H1 (cell line): ENCODE data around the gene SMARCA4. TPM values are rescaled to one million over a fixed set of nuclear protein-coding genes. Genes with fewer than 3 reads are reported as not detected.

ENCODE experiments used
- CTCF ChIA-PET: fragments of 300-600 bp; sonication (Branson Sonifier 250); formaldehyde crosslinking; loops from one replicate; lab custom pipeline; 2021; ENCODE audit not compliant: partially characterized antibody; lab: Charles Lee
- POLR2A ChIA-PET: fragments of 300-600 bp; sonication (Branson Sonifier 250); formaldehyde crosslinking; loops from one replicate; lab custom pipeline; 2021; ENCODE audit warnings: inconsistent platforms; ENCODE audit not compliant: partially characterized antibody; lab: Charles Lee
- DNase-seq, 2 experiments: peaks; one replicate each; pipeline versions ENCODE4 v3.0.0 to v3.0.0-alpha.2; 2010 to 2022; ENCODE audit warnings: low spot score in 2 of 2, low read depth in 1 of 2, mixed read lengths in 1 of 2
- FAIRE-seq: peaks from 2 replicates; lab custom pipeline; 2011; peaks lifted over from hg19 to GRCh38; lab: Jason Lieb, UNC
- H2AFZ ChIP-seq: 2 replicates; pipeline ENCODE4 v1.8.1; 2012; ENCODE audit warnings: low read length, inconsistent platforms
- H2AK5ac ChIP-seq: 2 replicates; pipeline ENCODE4 v1.6.1; 2013; ENCODE audit warnings: low read depth, low read length
- H2BK120ac ChIP-seq: replicated peaks from 2 replicates; pipeline ENCODE3; 2013; ENCODE audit warnings: low read depth, low read length, inconsistent platforms
- H2BK12ac ChIP-seq: 2 replicates; pipeline ENCODE4 v1.6.1; 2013; ENCODE audit warnings: low read depth, low read length
- H2BK15ac ChIP-seq: 2 replicates; pipeline ENCODE4 v1.6.1; 2013; ENCODE audit warnings: low read length
- H2BK20ac ChIP-seq: 2 replicates; pipeline ENCODE4 v1.6.1; 2013; ENCODE audit warnings: low read length
- H2BK5ac ChIP-seq: 2 replicates; pipeline ENCODE4 v1.6.1; 2013; ENCODE audit warnings: low read depth, low read length
- H3K14ac ChIP-seq: 2 replicates; pipeline ENCODE4 v1.6.1; 2013; ENCODE audit warnings: inconsistent platforms; ENCODE audit not compliant: insufficient read length
- H3K18ac ChIP-seq: 2 replicates; pipeline ENCODE4 v1.6.1; 2013; ENCODE audit warnings: low read length; ENCODE audit errors: extremely low read depth
- H3K23ac ChIP-seq: 2 replicates; pipeline ENCODE4 v1.6.1; 2013; ENCODE audit warnings: inconsistent platforms; ENCODE audit not compliant: insufficient read length
- H3K23me2 ChIP-seq: 2 replicates; pipeline ENCODE4 v1.6.1; 2013; ENCODE audit warnings: low read depth, low read length
- H3K27ac ChIP-seq: 2 replicates; pipeline ENCODE4 v1.6.1; 2011; ENCODE audit warnings: low read depth, low read length, inconsistent platforms
- H3K27me3 ChIP-seq, 4 experiments: replicated peaks in 1 of 4; 1 replicate in 1 of 4; 2 replicates in 3 of 4; pipeline versions ENCODE4 v1.6.1 to v1.8.1; 2011 to 2013; ENCODE audit warnings: low read length in 3 of 4, mild to moderate bottlenecking in 3 of 4, inconsistent platforms in 2 of 4, mixed read lengths in 2 of 4, moderate library complexity in 1 of 4; ENCODE audit not compliant: control insufficient read depth in 3 of 4, insufficient read depth in 3 of 4; ENCODE audit errors: extremely low read depth in 1 of 4
- H3K36me3 ChIP-seq, 4 experiments: 2 replicates each; pipeline versions ENCODE4 v1.6.1 to v1.8.1; 2011 to 2013; ENCODE audit warnings: mild to moderate bottlenecking in 4 of 4, low read length in 3 of 4, moderate library complexity in 2 of 4, control low read depth in 1 of 4, inconsistent platforms in 1 of 4; ENCODE audit not compliant: insufficient read depth in 4 of 4, control insufficient read depth in 2 of 4
- H3K4ac ChIP-seq: replicated peaks from 2 replicates; pipeline ENCODE3; 2013; ENCODE audit warnings: low read length, low read depth, mixed read lengths, inconsistent platforms; ENCODE audit not compliant: insufficient read length
- H3K4me1 ChIP-seq, 4 experiments: replicated peaks in 1 of 4; 1 replicate in 1 of 4; 2 replicates in 3 of 4; pipeline versions ENCODE4 v1.6.1 to v1.8.1; 2011 to 2013; ENCODE audit warnings: low read length in 3 of 4, inconsistent platforms in 2 of 4, mixed read lengths in 1 of 4; ENCODE audit not compliant: insufficient read depth in 4 of 4, control insufficient read depth in 3 of 4
- H3K4me2 ChIP-seq, 2 experiments: 2 replicates each; pipeline versions ENCODE4 v1.6.1 to v1.8.1; 2011 to 2013; ENCODE audit warnings: low read depth in 2 of 2, low read length in 2 of 2, control low read depth in 1 of 2, inconsistent platforms in 1 of 2, mild to moderate bottlenecking in 1 of 2; ENCODE audit not compliant: insufficient read depth in 1 of 2
- H3K4me3 ChIP-seq, 4 experiments: fragments of 200-600, 300-600 bp in 1 of 4; sonication (generic), shearing (Covaris generic), sonication (Bioruptor Twin) in 1 of 4; 2 replicates each; pipeline versions ENCODE4 v1.5.1 to v1.8.1; 2011 to 2016; ENCODE audit warnings: low read length in 4 of 4, low read depth in 3 of 4, control low read depth in 2 of 4, inconsistent platforms in 2 of 4, mild to moderate bottlenecking in 2 of 4, mixed read lengths in 1 of 4, moderate library complexity in 1 of 4; ENCODE audit not compliant: insufficient read depth in 2 of 4; ENCODE audit errors: extremely low read depth in 1 of 4
- H3K56ac ChIP-seq: replicated peaks from 2 replicates; pipeline ENCODE3; 2013; ENCODE audit warnings: low read depth, mild to moderate bottlenecking, mixed read lengths, low read length, inconsistent platforms; ENCODE audit not compliant: insufficient read length
- H3K79me1 ChIP-seq: 2 replicates; pipeline ENCODE4 v1.6.1; 2013; ENCODE audit warnings: low read depth, low read length, control low read depth
- H3K79me2 ChIP-seq, 2 experiments: 2 replicates each; pipeline versions ENCODE4 v1.6.1 to v1.8.1; 2012 to 2013; ENCODE audit warnings: low read length in 2 of 2, mild to moderate bottlenecking in 2 of 2, inconsistent platforms in 1 of 2; ENCODE audit not compliant: insufficient read depth in 2 of 2, control insufficient read depth in 1 of 2
- H3K9ac ChIP-seq, 4 experiments: replicated peaks in 1 of 4; 1 replicate in 1 of 4; 2 replicates in 3 of 4; pipeline versions ENCODE4 v1.6.1 to v1.8.1; 2011 to 2013; ENCODE audit warnings: low read depth in 3 of 4, low read length in 3 of 4, control low read depth in 2 of 4, mild to moderate bottlenecking in 2 of 4, moderate library complexity in 2 of 4, inconsistent platforms in 1 of 4; ENCODE audit errors: extremely low read depth in 1 of 4
- H3K9me3 ChIP-seq, 2 experiments: 2 replicates each; pipeline versions ENCODE4 v1.6.1 to v1.8.1; 2012 to 2013; ENCODE audit warnings: mild to moderate bottlenecking in 2 of 2, moderate library complexity in 2 of 2, control low read depth in 1 of 2, inconsistent platforms in 1 of 2, low read depth in 1 of 2, low read length in 1 of 2, mixed read lengths in 1 of 2; ENCODE audit not compliant: insufficient read depth in 2 of 2
- H4K20me1 ChIP-seq, 2 experiments: replicated peaks in 1 of 2; 2 replicates each; pipeline versions ENCODE3 to v1.8.1; 2011 to 2013; ENCODE audit warnings: inconsistent platforms in 2 of 2, low read length in 2 of 2, mild to moderate bottlenecking in 1 of 2; ENCODE audit not compliant: insufficient read depth in 2 of 2, control insufficient read depth in 1 of 2
- H4K5ac ChIP-seq: 2 replicates; pipeline ENCODE4 v1.6.1; 2013; ENCODE audit warnings: low read length, low read depth, mixed read lengths, inconsistent platforms; ENCODE audit not compliant: insufficient read length
- H4K8ac ChIP-seq: 2 replicates; pipeline ENCODE4 v1.8.0; 2013; ENCODE audit warnings: mild to moderate bottlenecking, moderate library complexity, low read length, inconsistent platforms; ENCODE audit not compliant: insufficient read depth; ENCODE audit errors: extremely low read depth
- H4K91ac ChIP-seq: replicated peaks from 2 replicates; pipeline ENCODE3; 2013; ENCODE audit warnings: low read length, mixed read lengths, inconsistent platforms; ENCODE audit not compliant: insufficient read length
- BRCA1 ChIP-seq: IDR thresholded peaks from 2 replicates; pipeline ENCODE4 v1.6.1; 2012; ENCODE audit warnings: low read depth, low read length, improper control_type of control experiment
- CEBPB ChIP-seq: IDR thresholded peaks from 2 replicates; pipeline ENCODE4 v1.6.1; 2012; ENCODE audit warnings: low read depth, low read length
- FOSL1 ChIP-seq: IDR thresholded peaks from 2 replicates; pipeline ENCODE4 v1.6.1; 2011; ENCODE audit warnings: mild to moderate bottlenecking, low read depth, low read length, moderate library complexity; ENCODE audit not compliant: insufficient read depth
- HDAC2 ChIP-seq, 2 experiments: fragments of 300-600 bp in 1 of 2; sonication (generic) in 1 of 2; IDR thresholded peaks; 2 replicates each; pipeline ENCODE4 v1.6.1; 2011 to 2012; ENCODE audit warnings: low read depth in 2 of 2, low read length in 2 of 2, mild to moderate bottlenecking in 2 of 2, moderate library complexity in 2 of 2, borderline replicate concordance in 1 of 2, inconsistent platforms in 1 of 2
- KDM4A ChIP-seq: IDR thresholded peaks from one replicate; pipeline ENCODE4 v1.7.1; 2012; ENCODE audit warnings: low read depth, mild to moderate bottlenecking, moderate library complexity, low read length, inconsistent platforms; ENCODE audit not compliant: severe bottlenecking
- PHF8 ChIP-seq: fragments of 200-600 bp; sonication (generic); conservative IDR thresholded peaks from 2 replicates; pipeline ENCODE4 v1.7.1; 2012; ENCODE audit warnings: low read depth, mild to moderate bottlenecking, inconsistent platforms, low read length, moderate library complexity
- SUZ12 ChIP-seq: fragments of 200-600 bp; sonication (generic); IDR thresholded peaks from 2 replicates; pipeline ENCODE4 v1.6.1; 2012; ENCODE audit warnings: mild to moderate bottlenecking, inconsistent platforms, low read length, moderate library complexity, mixed read lengths
- WGBS, 2 experiments: shearing (Covaris generic) in 1 of 2; methylation state at CpG; one replicate each; pipeline versions ENCODE4 v1.1.6 to v1.1.7; 2013 to 2015; ENCODE audit warnings: low lambda C conversion rate in 2 of 2, mixed read lengths in 2 of 2, inconsistent platforms in 1 of 2, low coverage in 1 of 2, missing lambda C conversion rate in 1 of 2; ENCODE audit not compliant: insufficient replicate concordance in 2 of 2, insufficient coverage in 1 of 2, insufficient read length in 1 of 2; ENCODE audit errors: extremely low coverage in 1 of 2, missing lambda C conversion rate in 1 of 2; 5-methylcytosine and 5-hydroxymethylcytosine counted together
- polyA plus RNA-seq, 7 experiments: library from polyadenylated mRNA; depleted of rRNA in 3 of 7; stranded (reverse) in 5 of 7; unstranded in 2 of 7; fragments of >200 nt in 5 of 7; fragments of 200-250 nt in 2 of 7; gene quantifications; 1 replicate in 5 of 7; 2 replicates in 1 of 7; 4 replicates in 1 of 7; pipeline versions ENCODE4 v1.2.1 to v1.2.3, GENCODE V29; 2011 to 2013; ENCODE audit warnings: missing spikeins in 2 of 7, mixed read lengths in 2 of 7
- total RNA-seq: library from RNA; stranded (reverse); fragmentation: NEBNext Ultra II Directional; extraction: Animal tissue kit (Norgen Biotek cat#: 25700); gene quantifications from 2 replicates; pipeline ENCODE4 v1.2.1, GENCODE V29; 2021
- TF ChIP-seq, protein P1 (sequence below), 3 experiments: IDR thresholded peaks; 1 replicate in 2 of 3; 2 replicates in 1 of 3; pipeline versions ENCODE4 v1.5.1 to v1.6.1; 2011; ENCODE audit warnings: low read length in 3 of 3, mild to moderate bottlenecking in 3 of 3, inconsistent platforms in 2 of 3, low read depth in 1 of 3, moderate library complexity in 1 of 3; ENCODE audit not compliant: insufficient read depth in 1 of 3; ENCODE audit errors: control extremely low read depth in 1 of 3

Gene SMARCA4
- total and polyA plus RNA-seq, 2 of the 8 experiments (the other 6 are each of a cell fraction or from before 2014, with no cell fraction given), result 86.4 to 263 TPM

DNA sequence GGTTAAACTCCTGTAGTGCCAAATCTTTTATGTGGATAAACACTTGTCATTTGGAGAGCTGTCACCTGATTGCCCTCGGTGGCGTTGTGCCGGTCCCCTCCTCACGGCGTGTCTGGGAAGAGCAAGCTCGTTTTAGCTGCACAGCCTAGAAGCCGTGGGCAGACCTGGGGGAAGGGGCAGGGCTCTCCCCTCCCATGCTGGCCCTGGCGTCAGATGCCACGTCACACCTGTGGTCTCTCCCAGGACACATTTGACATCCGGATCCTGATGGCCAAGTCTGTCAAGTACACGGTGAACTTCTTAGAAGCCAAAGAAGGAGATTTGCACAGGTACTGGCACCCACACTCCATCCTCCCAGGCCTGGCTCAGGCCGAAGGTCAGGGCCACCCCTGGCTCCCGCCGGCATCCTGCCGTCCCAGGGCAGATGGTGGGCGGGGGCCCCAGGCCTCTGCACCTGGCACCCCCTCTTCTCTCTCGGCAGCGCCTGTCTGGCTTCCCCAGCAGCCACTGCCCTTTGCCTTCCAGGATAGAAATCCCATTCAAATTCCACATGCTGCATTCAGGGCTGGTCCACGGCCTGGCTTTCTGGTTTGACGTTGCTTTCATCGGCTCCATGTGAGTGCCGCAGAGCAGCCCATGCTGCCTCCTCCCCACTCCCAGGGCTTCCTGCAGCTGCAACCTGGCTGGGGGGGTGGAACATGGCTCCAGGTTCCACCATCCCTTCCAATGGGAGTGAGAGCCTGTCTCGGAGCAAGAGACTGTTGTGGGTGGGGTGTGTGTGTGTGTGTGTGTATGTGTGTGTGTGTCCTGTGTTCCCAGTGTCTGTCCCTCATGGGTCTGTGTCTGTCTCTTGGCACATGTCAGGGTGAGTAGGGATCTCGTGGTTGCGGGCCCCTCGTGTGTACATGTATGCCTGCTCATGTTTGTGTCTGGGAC is 41.2 kb upstream of the SMARCA4 start:
- no peaks in the 10 kb centered on the region for H3K23me2 ChIP-seq
- H3K4ac ChIP-seq, result no peak overlapping the region
- no peaks in the 10 kb centered on the region for H3K79me2 ChIP-seq
- no peak for FAIRE-seq
- peaks cover 5 to 51% (median 28%) of the 10 kb centered on the region in 4 experiments; a peak in 7 of 8 replicates for H3K36me3 ChIP-seq
- H2AK5ac ChIP-seq, result no peak overlapping the region
- no peaks in the 10 kb centered on the region for H3K4me1 ChIP-seq
- 93% methylated on average over 23 of the region's 26 CpGs; no CpG with 5 or more reads in 1 of the 2 experiments for WGBS, 2 experiments
- H3K56ac ChIP-seq, result no peak overlapping the region
- no peak for DNase-seq
- H2BK12ac ChIP-seq, result no peak overlapping the region
- no peak overlapping the region for H2BK120ac ChIP-seq
- POLR2A ChIA-PET, result interaction anchor here (1.0 kb wide), 2 partner anchors 10 to 22 kb away, joined by 3 read pairs; no protein-coding TSS in a partner anchor
- H3K27ac ChIP-seq, result no peak overlapping the region
- H4K91ac ChIP-seq, result no peak overlapping the region
- no peak overlapping the region for H3K4me3 ChIP-seq
- H3K23ac ChIP-seq, result no peak overlapping the region
- CTCF ChIA-PET, result interaction anchor here (1.0 to 2.1 kb wide), 3 partner anchors 10 to 24 kb away, joined by 5 to 8 read pairs (median 5); no protein-coding TSS in a partner anchor
- peaks cover 3 to 14% of the 10 kb centered on the region in 2 experiments for H4K20me1 ChIP-seq
- H3K9me3 ChIP-seq, result no peaks in the 10 kb centered on the region
- no peak overlapping the region for H2BK15ac ChIP-seq
- peaks cover 2% of the 10 kb centered on the region; the same call in 1 of the 2 replicates for H3K79me1 ChIP-seq
- peak overlapping the region; percentile 51 for H4K8ac ChIP-seq
- no peak overlapping the region for H3K18ac ChIP-seq
- no peak overlapping the region for H2BK5ac ChIP-seq
- no peak overlapping the region for H3K14ac ChIP-seq
- no peak overlapping the region for H3K4me2 ChIP-seq
- H3K9ac ChIP-seq, result no peak overlapping the region
- no peaks in the 10 kb centered on the region for H3K27me3 ChIP-seq
- no peak overlapping the region for H4K5ac ChIP-seq
- H2BK20ac ChIP-seq, result no peak overlapping the region
- H2AFZ ChIP-seq, result no peak overlapping the region
- TF ChIP-seq CEBPB, result no peak
- TF ChIP-seq, protein P1, sequence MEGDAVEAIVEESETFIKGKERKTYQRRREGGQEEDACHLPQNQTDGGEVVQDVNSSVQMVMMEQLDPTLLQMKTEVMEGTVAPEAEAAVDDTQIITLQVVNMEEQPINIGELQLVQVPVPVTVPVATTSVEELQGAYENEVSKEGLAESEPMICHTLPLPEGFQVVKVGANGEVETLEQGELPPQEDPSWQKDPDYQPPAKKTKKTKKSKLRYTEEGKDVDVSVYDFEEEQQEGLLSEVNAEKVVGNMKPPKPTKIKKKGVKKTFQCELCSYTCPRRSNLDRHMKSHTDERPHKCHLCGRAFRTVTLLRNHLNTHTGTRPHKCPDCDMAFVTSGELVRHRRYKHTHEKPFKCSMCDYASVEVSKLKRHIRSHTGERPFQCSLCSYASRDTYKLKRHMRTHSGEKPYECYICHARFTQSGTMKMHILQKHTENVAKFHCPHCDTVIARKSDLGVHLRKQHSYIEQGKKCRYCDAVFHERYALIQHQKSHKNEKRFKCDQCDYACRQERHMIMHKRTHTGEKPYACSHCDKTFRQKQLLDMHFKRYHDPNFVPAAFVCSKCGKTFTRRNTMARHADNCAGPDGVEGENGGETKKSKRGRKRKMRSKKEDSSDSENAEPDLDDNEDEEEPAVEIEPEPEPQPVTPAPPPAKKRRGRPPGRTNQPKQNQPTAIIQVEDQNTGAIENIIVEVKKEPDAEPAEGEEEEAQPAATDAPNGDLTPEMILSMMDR (IDR thresholded peaks at IDR 0.05; ENCODE audit: control extremely low read depth in 1 of 3, insufficient read depth in 1 of 3, low read depth in 1 of 3, low read length in 3 of 3), result no peak
- no peak for TF ChIP-seq BRCA1
- TF ChIP-seq PHF8, result no peak
- TF ChIP-seq SUZ12, result no peak
- TF ChIP-seq KDM4A, result no peak
- no peak for TF ChIP-seq HDAC2 (IDR thresholded peaks at IDR 0.05; ENCODE audit: borderline replicate concordance in 1 of 2, low read depth in 2 of 2, low read length in 2 of 2)
- no peak for TF ChIP-seq FOSL1
